ENCODE results near the gene UBA52. TPM values are rescaled to one million over a fixed set of nuclear protein-coding genes. Genes with fewer than 3 reads are reported as not detected.
A peak's percentile ranks its signal among the peaks of the same experiment; 100 is the strongest.

Gene UBA52
- total RNA-seq, 1 donor from 2014 or later, result 586 TPM

GRCh38 chr19:18593367-18594095 lies 21.9 kb downstream of the UBA52 start:
- H3K27me3 ChIP-seq (ENCODE audit: control insufficient read depth, insufficient read depth, low read length), result no peaks in the 10 kb centered on the region
- no peak for DNase-seq (ENCODE audit: low read depth)
- H3K4me3 ChIP-seq (ENCODE audit: low read depth, low read length), result no peak overlapping the region
- no peak for TF ChIP-seq CTCF (IDR thresholded peaks at IDR 0.05; ENCODE audit: insufficient read depth, low read length, severe bottlenecking)
- no peak for FAIRE-seq
- H3K36me3 ChIP-seq (ENCODE audit: control insufficient read depth, insufficient read depth, low read length), result no peaks in the 10 kb centered on the region

GRCh38 chr19:18594096-18594823 lies 22.6 kb downstream of the UBA52 start:
- Histone ChIP-seq H3K27me3 (ENCODE audit: control insufficient read depth, insufficient read depth, low read length) (no peaks in the 10 kb centered on the region), H3K36me3 (ENCODE audit: control insufficient read depth, insufficient read depth, low read length) (no peaks in the 10 kb centered on the region), H3K4me3 (ENCODE audit: low read depth, low read length) (peak overlapping the region; percentile 25)
- peak; percentile 62 for TF ChIP-seq CTCF (IDR thresholded peaks at IDR 0.05; ENCODE audit: insufficient read depth, low read length, severe bottlenecking)
- FAIRE-seq, result no peak
- peak; percentile 32 for DNase-seq (ENCODE audit: low read depth)

- no peaks in the 10 kb centered on the region for H3K36me3 ChIP-seq (ENCODE audit: control insufficient read depth, insufficient read depth, low read length)
- H3K27me3 ChIP-seq (ENCODE audit: control insufficient read depth, insufficient read depth, low read length), result no peaks in the 10 kb centered on the region
- no peak overlapping the region for H3K4me3 ChIP-seq (ENCODE audit: low read depth, low read length)
- FAIRE-seq (no peak), DNase-seq (ENCODE audit: low read depth) (no peak)
- no peak for TF ChIP-seq CTCF (IDR thresholded peaks at IDR 0.05; ENCODE audit: insufficient read depth, low read length, severe bottlenecking)
These were observed 23.2 kb downstream of the UBA52 start for GRCh38 chr19:18594824-18595373.

GRCh38 chr19:18595475-18595874 lies 23.8 kb downstream of the UBA52 start:
- H3K27me3 ChIP-seq (ENCODE audit: control insufficient read depth, insufficient read depth, low read length), result no peaks in the 10 kb centered on the region
- TF ChIP-seq CTCF (IDR thresholded peaks at IDR 0.05; ENCODE audit: insufficient read depth, low read length, severe bottlenecking), result no peak
- no peaks in the 10 kb centered on the region for H3K36me3 ChIP-seq (ENCODE audit: control insufficient read depth, insufficient read depth, low read length)
- no peak overlapping the region for H3K4me3 ChIP-seq (ENCODE audit: low read depth, low read length)
- no peak for FAIRE-seq
- DNase-seq (ENCODE audit: low read depth), result no peak

DNA sequence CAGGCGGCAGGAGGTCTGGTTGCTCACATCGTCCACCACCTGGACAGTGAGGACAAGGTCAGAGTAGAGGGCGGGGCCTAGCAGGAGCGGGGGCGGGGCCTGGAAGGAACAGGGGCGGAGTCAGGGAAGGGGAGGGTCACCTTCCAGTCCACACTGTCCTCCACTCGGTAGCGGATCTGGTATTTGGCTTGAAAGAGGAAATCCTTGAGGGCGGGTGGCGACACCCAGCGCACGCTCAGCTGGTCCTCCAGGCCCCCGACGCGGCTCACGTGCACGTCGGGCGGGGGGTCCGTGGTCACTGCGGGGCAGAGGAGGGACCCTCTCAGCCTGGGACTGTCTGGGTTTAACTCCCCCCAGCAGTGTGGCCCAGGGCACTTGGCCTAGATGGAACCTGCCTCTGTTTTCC lies 25.1 kb downstream of the UBA52 start:
- DNase-seq (ENCODE audit: low read depth), result no peak
- no peaks in the 10 kb centered on the region for H3K27me3 ChIP-seq (ENCODE audit: control insufficient read depth, insufficient read depth, low read length)
- no peak for TF ChIP-seq CTCF (IDR thresholded peaks at IDR 0.05; ENCODE audit: insufficient read depth, low read length, severe bottlenecking)
- H3K4me3 ChIP-seq (ENCODE audit: low read depth, low read length), result no peak overlapping the region
- no peaks in the 10 kb centered on the region for H3K36me3 ChIP-seq (ENCODE audit: control insufficient read depth, insufficient read depth, low read length)
- no peak for FAIRE-seq

Measured in bronchial epithelial cell (primary cell).